Measurements from ENCODE around the gene PKP4. TPM values are rescaled to one million over a fixed set of nuclear protein-coding genes. Genes with fewer than 3 reads are reported as not detected.

PKP4 gene
- total RNA-seq, 1 donor from 2014 or later, result 41.6 TPM

GRCh38 chr2:158505448-158505934, 48.7 kb downstream of the PKP4 start:
- H3K4me3 ChIP-seq (ENCODE audit: low read depth, low read length), result no peak overlapping the region
- no peaks in the 10 kb centered on the region for H3K27me3 ChIP-seq (ENCODE audit: control insufficient read depth, insufficient read depth, low read length)
- TF ChIP-seq CTCF (IDR thresholded peaks at IDR 0.05; ENCODE audit: insufficient read depth, low read length, severe bottlenecking), result no peak
- no peaks in the 10 kb centered on the region for H3K36me3 ChIP-seq (ENCODE audit: control insufficient read depth, insufficient read depth, low read length)
- FAIRE-seq, result no peak
- DNase-seq (ENCODE audit: low read depth), result peak; percentile 78

DNA sequence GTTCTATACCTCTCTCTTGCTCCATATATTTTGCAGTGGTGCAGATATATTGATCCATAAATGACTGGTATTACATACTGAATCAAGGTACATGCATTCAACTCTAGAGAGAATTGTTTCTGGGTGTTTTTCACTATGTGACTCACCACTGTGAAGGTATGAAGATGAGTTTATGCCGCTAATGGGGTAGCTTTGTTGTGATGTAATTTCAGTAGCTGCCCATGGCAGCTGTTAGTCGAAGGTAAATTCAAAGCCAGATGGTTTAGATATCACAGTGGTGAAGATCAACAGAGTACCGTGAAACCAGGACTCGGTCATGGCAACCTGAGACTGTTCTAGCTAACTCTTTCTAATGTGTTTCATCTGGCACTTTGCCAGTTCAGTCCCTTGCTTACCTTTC, 50.4 kb downstream of the PKP4 start:
- Histone ChIP-seq H3K4me3 (ENCODE audit: low read depth, low read length) (no peak overlapping the region), H3K36me3 (ENCODE audit: control insufficient read depth, insufficient read depth, low read length) (no peaks in the 10 kb centered on the region), H3K27me3 (ENCODE audit: control insufficient read depth, insufficient read depth, low read length) (no peaks in the 10 kb centered on the region)
- DNase-seq (ENCODE audit: low read depth) (peak; percentile 71), FAIRE-seq (no peak)
- TF ChIP-seq CTCF (IDR thresholded peaks at IDR 0.05; ENCODE audit: insufficient read depth, low read length, severe bottlenecking), result no peak

GRCh38 chr2:158507679-158508078, 50.9 kb downstream of the PKP4 start:
- no peak for TF ChIP-seq CTCF (IDR thresholded peaks at IDR 0.05; ENCODE audit: insufficient read depth, low read length, severe bottlenecking)
- DNase-seq (ENCODE audit: low read depth), result no peak
- Histone ChIP-seq H3K36me3 (ENCODE audit: control insufficient read depth, insufficient read depth, low read length) (no peaks in the 10 kb centered on the region), H3K27me3 (ENCODE audit: control insufficient read depth, insufficient read depth, low read length) (no peaks in the 10 kb centered on the region), H3K4me3 (ENCODE audit: low read depth, low read length) (no peak overlapping the region)
- FAIRE-seq, result no peak

- peak; percentile 69 for DNase-seq (ENCODE audit: low read depth)
- H3K27me3 ChIP-seq (ENCODE audit: control insufficient read depth, insufficient read depth, low read length), result no peaks in the 10 kb centered on the region
- H3K4me3 ChIP-seq (ENCODE audit: low read depth, low read length), result no peak overlapping the region
- no peak for TF ChIP-seq CTCF (IDR thresholded peaks at IDR 0.05; ENCODE audit: insufficient read depth, low read length, severe bottlenecking)
- H3K36me3 ChIP-seq (ENCODE audit: control insufficient read depth, insufficient read depth, low read length), result no peaks in the 10 kb centered on the region
- peak; percentile 18 for FAIRE-seq
These were observed 53.4 kb downstream of the PKP4 start for GRCh38 chr2:158509928-158510797.

DNA sequence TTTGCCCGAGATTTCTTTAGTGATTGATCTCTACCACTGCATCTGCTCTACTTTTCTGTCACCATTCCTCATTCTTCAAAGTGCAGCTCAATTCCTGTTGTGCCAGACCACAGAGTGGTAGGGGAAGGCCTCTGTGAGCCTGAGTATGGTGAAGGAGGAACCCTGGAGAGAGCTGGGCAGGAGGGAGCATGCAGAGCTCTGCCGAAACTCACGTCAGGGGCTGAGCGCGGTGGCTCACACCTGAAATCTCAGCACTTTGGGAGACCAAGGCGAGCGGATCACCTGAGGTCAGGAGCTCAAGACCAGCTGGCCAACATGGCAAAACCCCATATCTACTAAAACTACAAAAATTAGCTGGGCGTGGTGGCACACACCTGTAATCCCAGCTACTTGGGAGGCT, 54.1 kb downstream of the PKP4 start:
- Histone ChIP-seq H3K27me3 (ENCODE audit: control insufficient read depth, insufficient read depth, low read length) (no peaks in the 10 kb centered on the region), H3K36me3 (ENCODE audit: control insufficient read depth, insufficient read depth, low read length) (no peaks in the 10 kb centered on the region), H3K4me3 (ENCODE audit: low read depth, low read length) (no peak overlapping the region)
- no peak for DNase-seq (ENCODE audit: low read depth)
- FAIRE-seq, result no peak
- TF ChIP-seq CTCF (IDR thresholded peaks at IDR 0.05; ENCODE audit: insufficient read depth, low read length, severe bottlenecking), result no peak

Measured in bronchial epithelial cell (primary cell).